DND-41 (cell line): ENCODE results near the gene PDE1C.

Experiments
- ATAC-seq: fragments of 200-7000 bp; cut with Tn5 transposase; 3 replicates; pipeline ENCODE4 v1.9.1; 2021; ENCODE audit warnings: low read depth; ENCODE audit not compliant: insufficient read depth
- DNase-seq: peaks from one replicate; pipeline ENCODE4 v3.0.0-alpha.2; 2020
- H2AFZ ChIP-seq: 2 replicates; pipeline ENCODE4 v1.6.0; 2012; ENCODE audit warnings: low read depth, low read length
- H3K27ac ChIP-seq: 2 replicates; pipeline ENCODE4 v1.5.1; 2012; ENCODE audit warnings: low read length, inconsistent platforms
- H3K27me3 ChIP-seq: fragments of 200-600 bp; sonication (generic); 2 replicates; pipeline ENCODE4 v1.6.0; 2012; ENCODE audit warnings: low read length, mild to moderate bottlenecking, inconsistent platforms; ENCODE audit not compliant: insufficient read depth, poor library complexity
- H3K36me3 ChIP-seq: 2 replicates; pipeline ENCODE4 v1.5.1; 2012; ENCODE audit warnings: low read length, inconsistent platforms; ENCODE audit not compliant: insufficient read depth
- H3K4me1 ChIP-seq: 2 replicates; pipeline ENCODE4 v1.5.1; 2012; ENCODE audit warnings: mild to moderate bottlenecking, low read length; ENCODE audit not compliant: insufficient read depth
- H3K4me2 ChIP-seq: 2 replicates; pipeline ENCODE4 v1.6.0; 2012; ENCODE audit warnings: mild to moderate bottlenecking, moderate library complexity, low read length, inconsistent platforms; ENCODE audit not compliant: insufficient read depth
- H3K4me3 ChIP-seq, 2 experiments: fragments of 200-600 bp in 1 of 2; shearing (Covaris generic) in 1 of 2; 2 replicates each; pipeline ENCODE4 v1.5.1; 2012 to 2016; ENCODE audit warnings: inconsistent platforms in 2 of 2, low read length in 2 of 2, mild to moderate bottlenecking in 2 of 2, low read depth in 1 of 2, moderate library complexity in 1 of 2
- H3K79me2 ChIP-seq: 2 replicates; pipeline ENCODE4 v1.6.0; 2012; ENCODE audit warnings: low read length, inconsistent platforms; ENCODE audit not compliant: insufficient read depth
- H3K9ac ChIP-seq: 2 replicates; pipeline ENCODE4 v1.6.0; 2012; ENCODE audit warnings: low read depth, mild to moderate bottlenecking, inconsistent platforms, low read length, moderate library complexity
- H3K9me3 ChIP-seq: 2 replicates; pipeline ENCODE4 v1.5.1; 2012; ENCODE audit warnings: low read length, moderate library complexity, mild to moderate bottlenecking, inconsistent platforms; ENCODE audit not compliant: insufficient read depth, severe bottlenecking
- H4K20me1 ChIP-seq: 2 replicates; pipeline ENCODE4 v1.6.0; 2012; ENCODE audit warnings: low read length; ENCODE audit not compliant: insufficient read depth
- EZH2 ChIP-seq: IDR thresholded peaks from 3 replicates; pipeline ENCODE4 v1.6.1; 2012; ENCODE audit warnings: borderline replicate concordance, low read depth, mild to moderate bottlenecking, moderate library complexity, low read length, inconsistent platforms; ENCODE audit not compliant: severe bottlenecking
- TF ChIP-seq, protein P1 (sequence below): IDR thresholded peaks from 2 replicates; pipeline ENCODE4 v1.5.1; 2012; ENCODE audit warnings: borderline replicate concordance, low read length, moderate library complexity, mild to moderate bottlenecking; ENCODE audit not compliant: poor library complexity, severe bottlenecking; ENCODE audit errors: extremely low read depth

PDE1C gene

DNA sequence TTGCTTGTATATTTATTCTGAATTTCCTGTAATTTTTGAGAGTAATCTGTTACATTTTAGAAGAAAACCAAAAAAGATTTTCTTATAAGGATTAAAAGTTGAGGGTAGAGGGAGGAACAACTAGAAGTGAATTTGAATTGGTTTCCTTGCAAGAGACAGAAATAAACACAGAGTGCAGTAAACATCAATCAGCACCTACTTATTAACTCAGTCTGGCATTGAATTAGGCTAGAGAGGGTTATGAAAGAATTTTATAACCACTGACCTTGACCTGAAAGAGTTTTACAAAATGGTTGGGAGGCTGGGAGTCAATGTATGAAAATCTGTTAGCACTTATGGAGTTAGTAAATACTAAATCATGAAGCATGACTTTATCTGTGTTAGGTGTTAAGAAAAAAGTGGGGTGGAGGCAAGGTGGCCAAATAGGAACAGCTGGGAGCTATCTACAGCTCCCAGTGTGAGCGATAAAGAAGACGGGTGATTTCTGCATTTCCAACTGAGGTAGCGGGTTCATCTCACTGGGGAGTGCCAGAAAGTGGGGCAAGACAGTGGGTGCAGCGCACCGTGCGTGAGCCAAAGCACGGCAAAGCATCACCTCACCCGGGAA, 106.5 kb downstream of the PDE1C start:
- no peak overlapping the region for H3K4me3 ChIP-seq
- H3K27ac ChIP-seq: no peak overlapping the region
- no peak overlapping the region for H3K9ac ChIP-seq
- H2AFZ ChIP-seq: no peak overlapping the region
- H3K9me3 ChIP-seq: no peaks in the 10 kb centered on the region
- TF ChIP-seq, protein P1, sequence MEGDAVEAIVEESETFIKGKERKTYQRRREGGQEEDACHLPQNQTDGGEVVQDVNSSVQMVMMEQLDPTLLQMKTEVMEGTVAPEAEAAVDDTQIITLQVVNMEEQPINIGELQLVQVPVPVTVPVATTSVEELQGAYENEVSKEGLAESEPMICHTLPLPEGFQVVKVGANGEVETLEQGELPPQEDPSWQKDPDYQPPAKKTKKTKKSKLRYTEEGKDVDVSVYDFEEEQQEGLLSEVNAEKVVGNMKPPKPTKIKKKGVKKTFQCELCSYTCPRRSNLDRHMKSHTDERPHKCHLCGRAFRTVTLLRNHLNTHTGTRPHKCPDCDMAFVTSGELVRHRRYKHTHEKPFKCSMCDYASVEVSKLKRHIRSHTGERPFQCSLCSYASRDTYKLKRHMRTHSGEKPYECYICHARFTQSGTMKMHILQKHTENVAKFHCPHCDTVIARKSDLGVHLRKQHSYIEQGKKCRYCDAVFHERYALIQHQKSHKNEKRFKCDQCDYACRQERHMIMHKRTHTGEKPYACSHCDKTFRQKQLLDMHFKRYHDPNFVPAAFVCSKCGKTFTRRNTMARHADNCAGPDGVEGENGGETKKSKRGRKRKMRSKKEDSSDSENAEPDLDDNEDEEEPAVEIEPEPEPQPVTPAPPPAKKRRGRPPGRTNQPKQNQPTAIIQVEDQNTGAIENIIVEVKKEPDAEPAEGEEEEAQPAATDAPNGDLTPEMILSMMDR: no peak
- TF ChIP-seq EZH2: no peak
- no peaks in the 10 kb centered on the region for H4K20me1 ChIP-seq
- H3K79me2 ChIP-seq: no peaks in the 10 kb centered on the region
- ATAC-seq: no peak
- no peaks in the 10 kb centered on the region for H3K36me3 ChIP-seq
- DNase-seq: no peak
- no peak overlapping the region for H3K4me2 ChIP-seq
- H3K4me1 ChIP-seq: no peaks in the 10 kb centered on the region
- no peaks in the 10 kb centered on the region for H3K27me3 ChIP-seq

GRCh38 chr7:31962246-31962645, 108.0 kb downstream of the PDE1C start:
- ATAC-seq (no peak), DNase-seq (no peak)
- TF ChIP-seq, protein P1: no peak
- no peak for TF ChIP-seq EZH2
- no peak overlapping the region for H3K4me2 ChIP-seq
- no peaks in the 10 kb centered on the region for H3K9me3 ChIP-seq
- no peak overlapping the region for H2AFZ ChIP-seq
- H3K79me2 ChIP-seq: no peaks in the 10 kb centered on the region
- no peaks in the 10 kb centered on the region for H3K36me3 ChIP-seq
- H3K4me3 ChIP-seq: no peak overlapping the region
- H3K27ac ChIP-seq: no peak overlapping the region
- no peak overlapping the region for H3K9ac ChIP-seq
- no peaks in the 10 kb centered on the region for H4K20me1 ChIP-seq
- no peaks in the 10 kb centered on the region for H3K4me1 ChIP-seq
- H3K27me3 ChIP-seq: no peaks in the 10 kb centered on the region

- Histone ChIP-seq H3K4me1 (no peaks in the 10 kb centered on the region), H3K9ac (no peak overlapping the region), H3K9me3 (no peaks in the 10 kb centered on the region), H3K27me3 (no peaks in the 10 kb centered on the region), H2AFZ (no peak overlapping the region), H3K36me3 (no peaks in the 10 kb centered on the region), H3K4me2 (no peak overlapping the region), H3K27ac (no peak overlapping the region), H3K79me2 (no peaks in the 10 kb centered on the region), H4K20me1 (no peaks in the 10 kb centered on the region), H3K4me3 (no peak overlapping the region)
- no peak for ATAC-seq
- TF ChIP-seq, protein P1: no peak
- TF ChIP-seq EZH2: no peak
- no peak for DNase-seq
Observed at GRCh38 chr7:31958226-31958625, 112.0 kb downstream of the PDE1C start.

GRCh38 chr7:31957756-31958155, 112.5 kb downstream of the PDE1C start:
- no peaks in the 10 kb centered on the region for H4K20me1 ChIP-seq
- H3K79me2 ChIP-seq: no peaks in the 10 kb centered on the region
- no peaks in the 10 kb centered on the region for H3K4me1 ChIP-seq
- H3K4me2 ChIP-seq: no peak overlapping the region
- no peaks in the 10 kb centered on the region for H3K27me3 ChIP-seq
- no peaks in the 10 kb centered on the region for H3K9me3 ChIP-seq
- no peak overlapping the region for H2AFZ ChIP-seq
- no peak for TF ChIP-seq EZH2
- TF ChIP-seq, protein P1: no peak
- no peak overlapping the region for H3K4me3 ChIP-seq
- ATAC-seq (no peak), DNase-seq (no peak)
- no peak overlapping the region for H3K27ac ChIP-seq
- H3K36me3 ChIP-seq: no peaks in the 10 kb centered on the region
- H3K9ac ChIP-seq: no peak overlapping the region
